Liver (tissue), 9 donors: Measurements from ENCODE around the gene ZDHHC20. TPM values are rescaled to one million over a fixed set of nuclear protein-coding genes. Genes with fewer than 3 reads are reported as not detected.

Source experiments
- DNase-seq: peaks from one replicate; pipeline ENCODE4 v3.0.0-alpha.2; 2017; ENCODE audit warnings: low spot score
- H3K27ac ChIP-seq, 2 donors: one replicate each; pipeline ENCODE4 v1.7.0; 2013; ENCODE audit warnings: inconsistent platforms in 2 of 2, low read length in 2 of 2, control low read depth in 1 of 2, low read depth in 1 of 2, mild to moderate bottlenecking in 1 of 2
- H3K27me3 ChIP-seq, 4 donors: one replicate each; pipeline versions ENCODE4 v1.6.1 to v1.7.0; 2013; ENCODE audit warnings: low read length in 3 of 4, inconsistent platforms in 1 of 4, mild to moderate bottlenecking in 1 of 4, moderate library complexity in 1 of 4; ENCODE audit not compliant: control insufficient read depth in 4 of 4, insufficient read depth in 4 of 4
- H3K36me3 ChIP-seq, 4 donors: one replicate each; pipeline versions ENCODE4 v1.6.1 to v1.7.0; 2013; ENCODE audit warnings: low read length in 3 of 4, mild to moderate bottlenecking in 3 of 4, low read depth in 1 of 4, moderate library complexity in 1 of 4; ENCODE audit not compliant: control insufficient read depth in 4 of 4, insufficient read depth in 3 of 4
- H3K4me1 ChIP-seq, 4 donors: one replicate each; pipeline versions ENCODE4 v1.6.1 to v1.7.0; 2013; ENCODE audit warnings: low read length in 3 of 4, mild to moderate bottlenecking in 3 of 4, moderate library complexity in 1 of 4; ENCODE audit not compliant: control insufficient read depth in 4 of 4, insufficient read depth in 4 of 4
- H3K4me3 ChIP-seq, 3 donors: one replicate each; pipeline versions ENCODE4 v1.6.1 to v1.7.0; 2013; ENCODE audit warnings: low read length in 3 of 3, control low read depth in 1 of 3, low read depth in 1 of 3, mild to moderate bottlenecking in 1 of 3
- H3K9ac ChIP-seq, 2 donors: one replicate each; pipeline ENCODE4 v1.7.0; 2013; ENCODE audit warnings: low read length in 2 of 2, mild to moderate bottlenecking in 2 of 2, moderate library complexity in 2 of 2, control low read depth in 1 of 2, low read depth in 1 of 2
- H3K9me3 ChIP-seq, 4 donors: one replicate each; pipeline versions ENCODE4 v1.6.1 to v1.7.0; 2013; ENCODE audit warnings: low read length in 3 of 4; ENCODE audit not compliant: control insufficient read depth in 4 of 4
- ATF3 ChIP-seq: IDR thresholded peaks from 2 replicates; pipeline ENCODE4 v1.6.1; 2016; ENCODE audit warnings: antibody characterized with exemption
- EGR1 ChIP-seq, 2 donors: IDR thresholded peaks; 2 replicates each; pipeline ENCODE4 v1.6.1; 2016 to 2018; ENCODE audit warnings: antibody characterized with exemption in 2 of 2, low read depth in 2 of 2
- FOXA1 ChIP-seq: IDR thresholded peaks from 2 replicates; pipeline ENCODE4 v1.6.1; 2016; ENCODE audit warnings: antibody characterized with exemption
- FOXA2 ChIP-seq: IDR thresholded peaks from 2 replicates; pipeline ENCODE4 v1.6.1; 2016; ENCODE audit warnings: antibody characterized with exemption
- GABPA ChIP-seq, 2 donors: IDR thresholded peaks in 1 of 2; conservative IDR thresholded peaks in 1 of 2; 2 replicates each; pipeline ENCODE4 v1.6.1; 2016; ENCODE audit warnings: antibody characterized with exemption in 2 of 2, mild to moderate bottlenecking in 1 of 2, moderate library complexity in 1 of 2
- HNF4A ChIP-seq, 2 donors: conservative IDR thresholded peaks; 2 replicates each; pipeline ENCODE4 v1.6.1; 2016; ENCODE audit warnings: antibody characterized with exemption in 2 of 2, mild to moderate bottlenecking in 2 of 2
- HNF4G ChIP-seq: IDR thresholded peaks from 2 replicates; pipeline ENCODE4 v1.6.1; 2016; ENCODE audit warnings: antibody characterized with exemption
- JUND ChIP-seq, 2 donors: IDR thresholded peaks; 2 replicates each; pipeline ENCODE4 v1.6.1; 2016; ENCODE audit warnings: antibody characterized with exemption in 2 of 2
- NR2F2 ChIP-seq: IDR thresholded peaks from 2 replicates; pipeline ENCODE4 v1.6.1; 2016; ENCODE audit warnings: antibody characterized with exemption
- RXRA ChIP-seq, 2 donors: IDR thresholded peaks; 2 replicates each; pipeline ENCODE4 v1.6.1; 2017 to 2018; ENCODE audit warnings: antibody characterized with exemption in 2 of 2, mild to moderate bottlenecking in 1 of 2
- SP1 ChIP-seq: IDR thresholded peaks from 2 replicates; pipeline ENCODE4 v1.6.1; 2018; ENCODE audit warnings: antibody characterized with exemption, mild to moderate bottlenecking
- TAF1 ChIP-seq: conservative IDR thresholded peaks from 2 replicates; pipeline ENCODE4 v1.6.1; 2016; ENCODE audit warnings: antibody characterized with exemption, mild to moderate bottlenecking
- WGBS: extraction: QIAGEN DNeasy Blood & Tissue Kit; methylation state at CpG from one replicate; pipeline ENCODE4 v1.1.7; 2013; 5-methylcytosine and 5-hydroxymethylcytosine counted together
- polyA plus RNA-seq, 2 donors: library from polyadenylated mRNA; stranded (reverse) in 1 of 2; unstranded in 1 of 2; fragments of 200-250 nt in 1 of 2; fragments of >200 nt in 1 of 2; fragmentation: Nextera tagmentation in 1 of 2; extraction: Ambion mirVana in 1 of 2; gene quantifications; one replicate each; pipeline versions ENCODE4 v1.2.1 to v1.2.3, GENCODE V29; 2013 to 2015
- total RNA-seq, 2 donors: library from RNA; depleted of rRNA; stranded (reverse); fragments of >200 nt; gene quantifications; one replicate each; pipeline ENCODE4 v1.2.3, GENCODE V29; 2014
- TF ChIP-seq, protein P1 (sequence below): IDR thresholded peaks from 2 replicates; pipeline ENCODE4 v1.6.1; 2016; ENCODE audit warnings: antibody characterized with exemption
- TF ChIP-seq, protein P2 (sequence below): IDR thresholded peaks from 2 replicates; pipeline ENCODE4 v1.6.1; 2016; ENCODE audit warnings: antibody characterized with exemption, mild to moderate bottlenecking
- TF ChIP-seq, protein P3 (sequence below): IDR thresholded peaks from 2 replicates; pipeline ENCODE4 v1.6.1; 2016; ENCODE audit warnings: antibody characterized with exemption
- TF ChIP-seq, protein P4 (sequence below): fragments of 150-350 bp; IDR thresholded peaks from 2 replicates; pipeline ENCODE4 v1.5.1; 2017; ENCODE audit warnings: improper control_type of control experiment, low read depth, low read length; ENCODE audit not compliant: missing input control
- donor health status: healthy.
- donor health status: healthy.
- donor health status: healthy.
- donor health status: healthy.
- donor health status: healthy.

Gene ZDHHC20
- total and polyA plus RNA-seq, 4 donors: 7.7 to 55.4 (median 18.6) TPM

DNA sequence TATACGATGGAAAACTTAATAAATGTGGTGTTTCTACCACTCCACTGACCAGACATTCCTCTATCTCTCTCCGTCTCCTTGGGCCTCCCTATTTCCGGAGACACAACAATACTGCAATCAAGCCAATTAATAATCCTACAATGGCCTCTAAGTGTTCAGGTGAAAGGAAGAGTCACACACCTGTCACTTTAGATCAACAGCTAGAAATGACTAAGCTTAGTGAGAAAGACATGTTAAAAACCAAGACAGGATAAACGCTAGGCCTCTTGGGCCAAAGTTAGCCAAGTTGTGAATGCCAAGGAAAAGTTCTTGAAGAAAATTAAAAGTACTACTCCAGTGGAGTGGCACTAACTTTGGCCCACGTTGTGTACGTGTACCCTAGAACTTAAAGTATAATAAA is 22.5 kb downstream of the ZDHHC20 start:
- no peak overlapping the region for H3K4me3 ChIP-seq
- 97% methylated on average over 6 of the region's 6 CpGs for WGBS
- no peaks in the 10 kb centered on the region for H3K27me3 ChIP-seq
- H3K27ac ChIP-seq: no peak overlapping the region
- no peaks in the 10 kb centered on the region for H3K36me3 ChIP-seq
- no peak for TF ChIP-seq EGR1 (IDR thresholded peaks at IDR 0.05; ENCODE audit: low read depth in 2 of 2)
- TF ChIP-seq, protein P1, sequence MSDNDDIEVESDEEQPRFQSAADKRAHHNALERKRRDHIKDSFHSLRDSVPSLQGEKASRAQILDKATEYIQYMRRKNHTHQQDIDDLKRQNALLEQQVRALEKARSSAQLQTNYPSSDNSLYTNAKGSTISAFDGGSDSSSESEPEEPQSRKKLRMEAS: no peak
- TF ChIP-seq HNF4G: no peak
- no peak for TF ChIP-seq FOXA1
- no peak for TF ChIP-seq RXRA (IDR thresholded peaks at IDR 0.05)
- no peak for TF ChIP-seq SP1
- TF ChIP-seq, protein P2, sequence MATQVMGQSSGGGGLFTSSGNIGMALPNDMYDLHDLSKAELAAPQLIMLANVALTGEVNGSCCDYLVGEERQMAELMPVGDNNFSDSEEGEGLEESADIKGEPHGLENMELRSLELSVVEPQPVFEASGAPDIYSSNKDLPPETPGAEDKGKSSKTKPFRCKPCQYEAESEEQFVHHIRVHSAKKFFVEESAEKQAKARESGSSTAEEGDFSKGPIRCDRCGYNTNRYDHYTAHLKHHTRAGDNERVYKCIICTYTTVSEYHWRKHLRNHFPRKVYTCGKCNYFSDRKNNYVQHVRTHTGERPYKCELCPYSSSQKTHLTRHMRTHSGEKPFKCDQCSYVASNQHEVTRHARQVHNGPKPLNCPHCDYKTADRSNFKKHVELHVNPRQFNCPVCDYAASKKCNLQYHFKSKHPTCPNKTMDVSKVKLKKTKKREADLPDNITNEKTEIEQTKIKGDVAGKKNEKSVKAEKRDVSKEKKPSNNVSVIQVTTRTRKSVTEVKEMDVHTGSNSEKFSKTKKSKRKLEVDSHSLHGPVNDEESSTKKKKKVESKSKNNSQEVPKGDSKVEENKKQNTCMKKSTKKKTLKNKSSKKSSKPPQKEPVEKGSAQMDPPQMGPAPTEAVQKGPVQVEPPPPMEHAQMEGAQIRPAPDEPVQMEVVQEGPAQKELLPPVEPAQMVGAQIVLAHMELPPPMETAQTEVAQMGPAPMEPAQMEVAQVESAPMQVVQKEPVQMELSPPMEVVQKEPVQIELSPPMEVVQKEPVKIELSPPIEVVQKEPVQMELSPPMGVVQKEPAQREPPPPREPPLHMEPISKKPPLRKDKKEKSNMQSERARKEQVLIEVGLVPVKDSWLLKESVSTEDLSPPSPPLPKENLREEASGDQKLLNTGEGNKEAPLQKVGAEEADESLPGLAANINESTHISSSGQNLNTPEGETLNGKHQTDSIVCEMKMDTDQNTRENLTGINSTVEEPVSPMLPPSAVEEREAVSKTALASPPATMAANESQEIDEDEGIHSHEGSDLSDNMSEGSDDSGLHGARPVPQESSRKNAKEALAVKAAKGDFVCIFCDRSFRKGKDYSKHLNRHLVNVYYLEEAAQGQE: no peak
- no peak for TF ChIP-seq TAF1
- TF ChIP-seq, protein P3, sequence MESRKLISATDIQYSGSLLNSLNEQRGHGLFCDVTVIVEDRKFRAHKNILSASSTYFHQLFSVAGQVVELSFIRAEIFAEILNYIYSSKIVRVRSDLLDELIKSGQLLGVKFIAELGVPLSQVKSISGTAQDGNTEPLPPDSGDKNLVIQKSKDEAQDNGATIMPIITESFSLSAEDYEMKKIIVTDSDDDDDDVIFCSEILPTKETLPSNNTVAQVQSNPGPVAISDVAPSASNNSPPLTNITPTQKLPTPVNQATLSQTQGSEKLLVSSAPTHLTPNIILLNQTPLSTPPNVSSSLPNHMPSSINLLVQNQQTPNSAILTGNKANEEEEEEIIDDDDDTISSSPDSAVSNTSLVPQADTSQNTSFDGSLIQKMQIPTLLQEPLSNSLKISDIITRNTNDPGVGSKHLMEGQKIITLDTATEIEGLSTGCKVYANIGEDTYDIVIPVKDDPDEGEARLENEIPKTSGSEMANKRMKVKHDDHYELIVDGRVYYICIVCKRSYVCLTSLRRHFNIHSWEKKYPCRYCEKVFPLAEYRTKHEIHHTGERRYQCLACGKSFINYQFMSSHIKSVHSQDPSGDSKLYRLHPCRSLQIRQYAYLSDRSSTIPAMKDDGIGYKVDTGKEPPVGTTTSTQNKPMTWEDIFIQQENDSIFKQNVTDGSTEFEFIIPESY: no peak
- TF ChIP-seq ATF3: no peak
- TF ChIP-seq GABPA (IDR thresholded peaks at IDR 0.05 in 1 of 2, conservative IDR thresholded peaks at IDR 0.05 in 1 of 2): no peak
- TF ChIP-seq FOXA2: no peak
- no peak for TF ChIP-seq HNF4A (conservative IDR thresholded peaks at IDR 0.05)
- no peak for TF ChIP-seq JUND (IDR thresholded peaks at IDR 0.05)
- TF ChIP-seq NR2F2: no peak
- peaks cover 0 to 7% (median 2%) of the 10 kb centered on the region in 4 donors for H3K4me1 ChIP-seq
- H3K9ac ChIP-seq: no peak overlapping the region
- no peaks in the 10 kb centered on the region for H3K9me3 ChIP-seq
- DNase-seq: no peak

DNA sequence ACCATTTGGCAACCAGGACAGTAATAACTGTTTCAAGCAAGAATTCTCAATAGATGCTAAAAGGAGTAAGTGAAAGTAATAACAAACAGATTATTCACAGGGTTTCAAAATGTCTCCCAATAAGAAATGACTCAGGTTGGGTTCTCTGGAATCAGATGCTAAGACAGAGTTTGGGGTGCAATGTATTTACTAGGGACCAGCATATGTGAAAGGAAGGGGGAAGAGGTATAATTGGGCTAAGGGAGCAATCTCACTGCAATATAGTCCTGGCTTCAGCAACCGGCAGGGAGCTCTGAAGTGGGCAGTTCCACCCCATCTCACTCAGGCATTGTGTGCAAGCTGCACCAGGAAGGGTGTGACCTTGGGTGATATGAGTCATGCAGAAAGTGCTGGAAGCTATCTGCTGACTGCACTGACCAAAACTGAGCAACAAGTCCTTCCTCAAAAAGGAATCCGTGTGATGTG is 23.4 kb downstream of the ZDHHC20 start:
- WGBS: 60% methylated on average over 2 of the region's 2 CpGs
- Histone ChIP-seq H3K27me3 (no peaks in the 10 kb centered on the region), H3K27ac (peak overlapping the region in 1 of 2 donors; percentile 40), H3K36me3 (no peaks in the 10 kb centered on the region), H3K4me1 (peaks cover 0 to 7% (median 2%) of the 10 kb centered on the region in 4 donors), H3K4me3 (no peak overlapping the region), H3K9ac (no peak overlapping the region), H3K9me3 (no peaks in the 10 kb centered on the region)
- DNase-seq: peak; percentile 48
- TF ChIP-seq NR2F2: peak; percentile 25
- TF ChIP-seq JUND (IDR thresholded peaks at IDR 0.05): peak; percentile 82 to 91
- TF ChIP-seq, protein P4, sequence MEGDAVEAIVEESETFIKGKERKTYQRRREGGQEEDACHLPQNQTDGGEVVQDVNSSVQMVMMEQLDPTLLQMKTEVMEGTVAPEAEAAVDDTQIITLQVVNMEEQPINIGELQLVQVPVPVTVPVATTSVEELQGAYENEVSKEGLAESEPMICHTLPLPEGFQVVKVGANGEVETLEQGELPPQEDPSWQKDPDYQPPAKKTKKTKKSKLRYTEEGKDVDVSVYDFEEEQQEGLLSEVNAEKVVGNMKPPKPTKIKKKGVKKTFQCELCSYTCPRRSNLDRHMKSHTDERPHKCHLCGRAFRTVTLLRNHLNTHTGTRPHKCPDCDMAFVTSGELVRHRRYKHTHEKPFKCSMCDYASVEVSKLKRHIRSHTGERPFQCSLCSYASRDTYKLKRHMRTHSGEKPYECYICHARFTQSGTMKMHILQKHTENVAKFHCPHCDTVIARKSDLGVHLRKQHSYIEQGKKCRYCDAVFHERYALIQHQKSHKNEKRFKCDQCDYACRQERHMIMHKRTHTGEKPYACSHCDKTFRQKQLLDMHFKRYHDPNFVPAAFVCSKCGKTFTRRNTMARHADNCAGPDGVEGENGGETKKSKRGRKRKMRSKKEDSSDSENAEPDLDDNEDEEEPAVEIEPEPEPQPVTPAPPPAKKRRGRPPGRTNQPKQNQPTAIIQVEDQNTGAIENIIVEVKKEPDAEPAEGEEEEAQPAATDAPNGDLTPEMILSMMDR: no peak
